ENCODE data around the gene PLEK2.

DNA sequence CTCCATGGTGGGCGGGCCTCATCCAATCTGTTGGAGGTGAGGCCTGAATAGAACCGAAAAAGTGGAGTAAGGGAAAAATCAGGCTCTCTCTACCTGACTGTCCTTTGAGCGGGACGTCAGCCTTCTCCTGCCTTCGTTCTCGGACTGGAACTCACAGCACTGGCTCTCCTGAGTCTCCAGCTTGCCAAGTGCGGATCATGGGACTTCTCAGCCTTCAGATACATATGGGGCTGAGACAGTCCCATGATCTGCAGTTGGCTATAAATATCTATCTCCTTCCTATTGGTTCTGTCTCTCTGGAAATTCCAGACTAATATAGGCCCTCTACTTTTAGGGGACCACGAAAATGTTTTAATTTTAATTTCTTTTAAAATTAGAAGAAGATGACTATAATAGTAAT is 29.7 kb upstream of the PLEK2 start:
- no peak for TF ChIP-seq POLR2A (IDR thresholded peaks at IDR 0.05; ENCODE audit: low read length)
- TF ChIP-seq GATA1 (IDR thresholded peaks at IDR 0.05; ENCODE audit: low read depth, low read length) = no peak
